Ammon's horn (tissue), 1 donor: ENCODE data around the gene PPP4R3A.
"Not testable (repeated sequence)": the region's sequence is repeated elsewhere in the genome, so short reads cannot be mapped to it uniquely, and the experiment has no call there.

Source experiments
- DNase-seq: peaks from one replicate; pipeline ENCODE4 v3.0.0-alpha.2; 2016; ENCODE audit warnings: low spot score

The PPP4R3A gene

DNA sequence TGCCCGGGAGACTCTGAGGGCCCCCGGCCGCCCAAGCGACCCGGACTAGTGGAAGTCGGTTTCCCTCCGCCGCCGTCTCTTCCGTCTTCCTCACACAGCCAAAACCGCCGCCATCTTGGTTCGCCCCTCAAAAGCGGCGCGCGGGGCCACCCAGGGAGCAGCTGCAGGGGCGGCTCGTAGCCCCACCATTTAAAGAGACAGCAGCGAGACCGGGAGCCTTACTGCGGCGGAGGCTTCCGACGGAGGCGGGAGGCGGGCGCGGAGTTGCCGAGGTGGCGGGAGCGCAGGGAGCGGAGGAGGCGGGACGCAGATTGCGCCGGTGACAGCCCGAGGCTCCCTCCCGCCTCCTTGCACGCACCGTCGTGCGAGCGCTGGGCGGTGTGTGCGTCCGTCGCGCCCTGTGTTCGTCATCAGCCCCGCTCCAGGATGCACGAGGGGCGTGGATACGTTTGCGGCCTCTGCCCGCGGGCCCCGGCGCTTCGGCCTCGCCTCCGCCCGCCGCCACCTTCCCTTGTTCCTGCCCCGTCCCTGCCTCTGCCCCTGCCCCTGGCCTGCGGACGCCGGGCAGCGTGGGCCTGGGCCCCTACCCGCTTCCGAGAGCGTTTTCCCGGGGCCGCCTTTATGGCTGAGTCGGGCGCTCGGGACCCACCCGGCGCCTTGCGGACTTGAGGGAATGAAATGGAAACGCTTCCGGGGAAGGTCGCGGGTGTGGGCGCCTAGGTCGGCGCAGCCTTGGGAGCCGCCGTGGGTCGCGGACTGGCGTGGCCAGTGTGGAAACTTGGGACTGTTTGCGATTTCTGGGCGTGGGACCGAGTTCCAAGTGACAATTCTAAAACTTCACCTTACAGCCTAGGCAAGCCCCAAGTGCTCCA lies at the start of gene PPP4R3A:
TSS of gene PPP4R3A (minus strand) at position 140 of the 872 bp plus-strand sequence. CDS start 663 bp downstream, outside the sequence.
- peak; percentile 98 for DNase-seq

DNA sequence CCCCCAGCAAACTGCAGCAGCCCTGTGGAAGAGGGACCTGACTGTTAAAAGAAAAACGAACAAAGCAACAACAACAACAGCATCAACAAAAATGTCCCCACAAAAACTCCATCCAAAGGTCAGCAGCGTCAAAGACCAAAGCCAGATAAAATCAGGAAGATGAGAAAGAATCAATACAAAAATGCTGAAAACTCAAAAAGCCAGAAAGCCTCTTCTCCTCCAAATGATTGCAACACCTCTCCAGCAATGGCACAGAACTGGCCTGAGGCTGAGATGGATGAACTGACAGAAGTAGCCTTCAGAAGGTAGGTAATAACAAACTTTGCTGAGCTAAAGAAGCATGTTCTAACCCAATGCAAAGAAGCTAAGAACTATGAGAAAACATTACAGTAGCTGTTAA lies 45.4 kb upstream of the PPP4R3A start:
- no peak for DNase-seq

DNA sequence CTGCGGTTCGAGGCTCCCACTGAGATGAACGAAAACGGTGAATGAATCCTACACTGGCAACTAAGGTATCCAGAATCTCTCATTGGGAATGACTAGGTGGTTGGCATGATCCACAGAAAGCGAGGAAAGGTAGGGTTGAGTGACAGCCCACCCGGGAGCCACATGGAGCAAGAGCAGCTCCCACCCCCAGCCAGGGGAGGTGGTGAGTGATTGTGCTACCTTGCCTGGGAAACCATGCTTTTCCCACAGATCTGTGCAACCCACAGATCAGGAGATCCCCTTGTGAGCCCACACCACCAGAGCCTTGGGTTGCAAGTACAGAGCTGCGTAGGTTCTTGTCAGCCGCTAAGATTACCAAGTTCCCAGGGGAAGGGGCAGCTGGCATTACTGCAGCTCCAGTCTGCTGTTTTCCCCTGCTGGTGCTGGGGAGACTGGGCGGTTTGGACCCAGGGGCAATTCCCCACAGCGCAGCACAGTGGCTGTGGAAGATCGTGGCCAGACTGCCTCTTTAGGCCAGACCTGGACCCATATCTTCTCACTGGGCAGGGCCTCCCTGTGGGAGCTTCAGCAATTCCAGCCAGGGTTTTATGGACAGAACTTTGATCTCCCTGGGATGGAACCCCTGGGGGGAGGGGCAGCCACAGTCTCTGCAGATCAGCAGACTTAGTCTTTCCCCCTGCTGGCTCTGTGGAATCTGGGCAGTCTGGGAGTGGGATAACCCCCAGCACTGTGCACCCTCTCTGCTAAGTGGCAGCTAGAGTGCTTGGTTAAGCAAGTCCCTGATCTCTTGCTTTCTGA lies 44.6 kb upstream of the PPP4R3A start:
- no peak for DNase-seq

DNA sequence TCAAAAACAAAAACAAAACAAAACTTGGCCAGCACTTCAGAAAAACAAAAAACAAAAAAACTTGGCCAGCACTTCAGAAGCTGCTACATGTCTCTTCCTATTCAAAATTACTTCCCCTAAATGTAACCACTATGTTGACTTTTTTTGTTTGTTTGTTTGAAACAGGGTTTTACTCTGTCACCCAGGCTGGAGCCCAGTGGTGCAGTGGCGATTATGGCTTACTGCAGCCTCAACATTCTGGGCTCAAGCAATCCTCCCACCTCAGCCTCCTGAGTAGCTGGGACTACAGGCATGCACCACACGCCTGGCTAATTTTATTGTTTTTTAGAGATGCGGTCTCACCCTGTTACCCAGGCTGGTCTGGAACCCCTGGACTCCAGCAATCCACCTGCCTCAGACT lies 38.0 kb upstream of the PPP4R3A start:
- no peak for DNase-seq

DNA sequence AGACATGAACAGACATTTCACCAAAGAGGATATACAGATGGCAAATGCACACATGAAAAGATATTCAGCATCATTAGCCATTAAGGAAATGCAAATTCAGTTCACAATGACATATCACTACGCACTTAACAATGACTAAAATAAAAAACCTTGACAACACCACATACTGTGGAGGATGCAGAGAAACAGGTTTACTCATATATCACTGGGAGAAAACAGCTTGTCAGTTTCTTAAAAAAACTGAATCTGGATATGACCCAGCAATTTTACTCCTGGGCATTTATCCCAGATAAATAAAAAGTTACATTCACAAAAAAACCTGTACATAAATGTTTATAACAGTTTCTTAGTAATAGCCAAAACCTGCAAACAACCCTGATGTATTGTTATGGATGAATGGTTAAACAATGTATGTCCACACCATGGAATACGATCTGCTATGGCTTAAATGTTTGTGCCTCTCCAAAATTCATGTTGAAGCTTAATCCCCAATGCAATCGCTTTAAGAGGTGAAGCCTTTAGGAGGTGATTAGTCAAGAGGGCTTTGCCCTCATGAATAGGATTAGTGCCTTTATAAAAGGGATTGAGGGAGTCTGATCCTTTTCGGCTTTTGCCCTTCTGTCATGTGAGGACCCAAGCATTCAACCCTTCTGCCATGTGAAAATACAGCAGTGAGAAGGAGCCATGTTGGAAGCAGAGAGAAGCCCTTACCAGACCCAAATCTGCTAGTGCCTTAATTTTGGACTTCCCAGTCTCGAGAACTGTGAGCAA lies 36.0 kb upstream of the PPP4R3A start:
- DNase-seq = no peak

DNA sequence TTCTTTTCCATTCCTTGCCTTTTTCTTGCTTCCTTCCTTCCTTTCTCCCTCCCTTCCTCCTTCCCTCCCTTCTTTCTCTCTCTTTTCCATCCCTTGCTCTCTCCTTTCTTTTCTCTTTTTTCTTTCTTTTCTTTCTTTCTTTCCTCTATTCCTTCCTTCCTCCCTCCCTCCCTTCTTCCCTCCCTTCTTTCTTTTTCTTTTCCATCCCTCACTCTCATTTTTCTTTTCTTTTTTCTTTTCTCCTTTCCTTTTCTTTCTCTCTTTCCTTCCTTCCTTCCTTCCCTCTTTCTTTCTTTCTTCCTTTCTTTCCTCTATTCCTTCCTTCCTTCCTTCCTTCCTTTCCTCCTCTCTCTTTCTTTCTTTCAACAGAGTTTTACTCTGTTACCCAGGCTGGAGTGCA lies 35.1 kb upstream of the PPP4R3A start:
- no peak for DNase-seq

DNA sequence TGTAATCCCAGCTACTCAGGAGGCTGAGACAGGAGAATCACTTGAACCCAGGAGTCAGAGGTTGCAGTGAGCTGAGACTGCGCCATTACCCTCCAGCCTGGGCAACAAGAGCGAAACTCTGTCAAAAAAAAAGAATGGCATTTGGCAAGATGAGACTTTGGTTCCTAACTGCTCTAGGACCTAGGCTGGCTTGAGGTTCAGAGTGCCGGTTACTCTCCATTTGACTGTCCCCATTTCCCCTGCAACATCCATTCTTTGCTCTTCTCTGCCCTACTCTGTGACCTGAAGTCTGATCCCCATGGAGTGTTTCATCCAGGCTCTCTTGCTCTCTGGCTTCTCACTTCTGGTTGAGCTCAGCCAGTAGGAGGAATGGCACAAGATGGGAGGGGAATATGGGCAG lies 26.2 kb upstream of the PPP4R3A start:
- DNase-seq = no peak

DNA sequence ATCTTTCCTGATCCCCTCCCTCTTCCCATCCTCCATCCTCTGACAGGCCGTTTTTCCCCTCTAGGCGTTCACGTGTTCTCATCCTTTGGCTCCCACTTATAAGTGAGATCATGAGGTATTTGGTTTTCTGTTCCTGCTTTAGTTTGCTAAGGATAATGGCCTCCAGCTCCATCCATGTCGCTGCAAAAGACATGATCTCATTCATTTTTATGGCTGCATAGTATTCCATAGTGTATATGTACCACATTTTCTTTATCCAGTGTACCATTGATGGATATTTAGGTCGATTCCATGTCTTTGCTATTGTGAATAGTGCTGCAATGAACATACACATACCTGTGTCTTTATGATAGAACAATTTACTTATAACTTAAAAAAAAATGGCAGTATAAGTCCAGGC lies 23.9 kb upstream of the PPP4R3A start:
- DNase-seq = not testable (repeated sequence)

DNA sequence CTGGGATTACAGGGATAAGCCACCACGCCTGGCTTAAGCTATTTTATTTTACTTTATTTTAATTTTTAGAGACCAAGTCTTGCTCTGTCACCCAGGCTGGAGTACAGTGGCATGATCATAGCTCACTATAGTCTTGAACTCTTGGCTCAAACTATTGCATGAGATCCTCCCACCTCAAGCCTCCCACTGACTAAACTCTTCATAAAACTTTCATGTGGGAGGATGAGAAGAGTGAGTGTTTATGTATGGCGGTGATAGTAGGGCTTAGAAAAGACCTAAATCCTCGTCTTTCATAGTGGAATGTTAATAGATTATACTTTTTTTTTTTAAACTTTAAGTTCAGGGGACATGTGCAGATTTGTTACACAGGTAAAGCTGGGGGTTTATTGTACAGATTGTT lies 23.5 kb upstream of the PPP4R3A start:
- no peak for DNase-seq

DNA sequence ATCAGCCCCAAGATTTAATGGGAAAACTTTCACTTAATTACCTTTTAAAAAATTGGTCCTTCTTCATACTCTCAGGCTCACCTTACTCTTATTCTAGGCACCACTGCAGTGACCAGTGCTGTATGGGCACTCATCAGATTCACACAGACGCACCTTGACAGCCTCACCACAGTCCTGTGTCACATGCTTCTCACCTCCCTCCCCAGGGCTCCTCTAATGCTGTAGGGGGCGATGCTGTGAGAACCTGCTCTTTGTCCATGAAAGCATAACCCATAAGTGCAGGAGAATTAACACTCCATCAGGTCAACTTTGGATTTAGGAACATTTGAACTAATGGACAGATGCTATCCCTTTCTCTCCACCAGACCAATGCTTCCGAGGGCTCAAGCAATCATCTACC lies 13.9 kb upstream of the PPP4R3A start:
- no peak for DNase-seq

DNA sequence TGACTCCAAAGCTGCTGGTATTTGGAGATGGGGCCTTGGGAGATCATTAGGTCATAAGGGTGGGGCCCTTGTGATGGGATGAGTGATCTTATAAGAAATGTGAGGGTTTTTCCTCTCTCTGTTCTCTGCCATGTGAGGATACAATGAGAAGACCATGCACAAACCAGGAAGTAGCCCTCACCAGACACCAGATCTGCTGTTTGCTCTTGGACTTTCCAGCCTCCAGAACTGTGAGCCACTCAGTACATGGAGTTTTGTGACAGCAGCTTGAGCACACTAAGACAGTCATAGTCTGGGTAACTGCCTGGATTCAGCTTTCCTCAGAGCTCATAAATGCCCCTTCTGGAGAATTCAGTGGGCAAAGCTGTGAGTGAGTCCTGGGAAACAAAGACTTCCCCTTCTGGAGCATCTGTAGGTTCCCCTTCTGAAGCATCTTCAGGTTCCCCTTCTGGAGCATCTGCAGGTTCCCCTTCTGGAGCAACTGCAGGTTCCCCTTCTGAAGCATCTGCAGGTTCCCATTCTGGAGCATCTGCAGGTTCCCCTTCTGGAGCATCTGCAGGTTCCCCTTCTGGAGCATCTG lies 11.0 kb upstream of the PPP4R3A start:
- DNase-seq = no peak

DNA sequence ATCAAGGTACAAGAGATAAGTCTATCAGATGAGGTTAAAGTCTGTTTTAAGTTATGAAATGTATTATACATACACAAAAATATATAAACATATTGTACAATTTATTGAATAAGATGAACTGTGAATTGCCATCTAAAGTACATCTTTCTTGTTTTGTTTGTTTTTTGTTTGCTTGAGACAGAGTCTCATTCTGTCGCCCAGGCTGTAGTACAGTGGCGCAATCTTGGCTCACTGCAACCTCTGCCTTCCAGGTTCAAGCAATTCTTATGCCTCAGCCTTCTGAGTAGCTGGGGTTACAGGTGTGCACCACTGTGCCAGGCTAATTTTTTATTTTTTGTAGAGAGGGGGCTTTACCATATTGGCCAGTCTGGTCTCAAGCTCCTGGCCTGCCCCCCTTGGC lies 10.0 kb upstream of the PPP4R3A start:
- DNase-seq = no peak

DNA sequence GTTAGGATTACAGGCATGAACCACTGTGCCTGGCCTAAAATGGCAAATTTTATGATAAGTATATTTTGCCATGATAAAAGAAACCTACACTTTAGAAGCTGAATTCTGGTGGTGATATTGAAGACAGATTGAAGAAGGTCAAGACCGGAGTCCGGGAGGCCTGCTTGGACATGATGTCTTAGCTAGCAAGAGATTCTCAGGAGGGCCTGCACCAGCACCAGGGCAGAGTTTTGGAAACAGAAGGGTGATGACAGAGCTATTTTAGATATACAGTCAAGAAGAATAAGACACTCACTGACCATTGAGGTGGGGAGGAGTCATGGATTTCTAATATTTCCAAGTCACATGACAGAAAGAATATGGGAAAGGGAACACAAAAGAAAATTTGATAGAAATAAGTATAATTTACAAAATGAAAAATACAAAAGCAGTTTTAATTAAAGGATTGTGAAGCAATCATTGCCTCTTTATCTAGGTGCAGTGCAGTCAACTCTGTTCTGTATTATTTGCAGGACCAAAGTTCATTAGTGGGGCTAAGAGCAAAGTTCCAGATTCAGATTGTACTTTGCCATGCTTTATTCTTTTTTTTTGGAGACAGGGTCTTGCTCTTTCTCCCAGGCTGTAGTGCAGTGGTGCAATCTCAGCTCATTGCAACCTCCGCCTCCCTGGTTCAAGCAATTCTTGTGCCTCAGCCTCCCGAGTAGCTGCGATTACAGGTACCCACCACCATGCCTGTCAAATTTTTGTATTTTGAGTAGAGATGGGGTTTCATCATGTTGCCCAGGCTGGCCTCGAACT lies 9.3 kb upstream of the PPP4R3A start:
- DNase-seq = no peak

DNA sequence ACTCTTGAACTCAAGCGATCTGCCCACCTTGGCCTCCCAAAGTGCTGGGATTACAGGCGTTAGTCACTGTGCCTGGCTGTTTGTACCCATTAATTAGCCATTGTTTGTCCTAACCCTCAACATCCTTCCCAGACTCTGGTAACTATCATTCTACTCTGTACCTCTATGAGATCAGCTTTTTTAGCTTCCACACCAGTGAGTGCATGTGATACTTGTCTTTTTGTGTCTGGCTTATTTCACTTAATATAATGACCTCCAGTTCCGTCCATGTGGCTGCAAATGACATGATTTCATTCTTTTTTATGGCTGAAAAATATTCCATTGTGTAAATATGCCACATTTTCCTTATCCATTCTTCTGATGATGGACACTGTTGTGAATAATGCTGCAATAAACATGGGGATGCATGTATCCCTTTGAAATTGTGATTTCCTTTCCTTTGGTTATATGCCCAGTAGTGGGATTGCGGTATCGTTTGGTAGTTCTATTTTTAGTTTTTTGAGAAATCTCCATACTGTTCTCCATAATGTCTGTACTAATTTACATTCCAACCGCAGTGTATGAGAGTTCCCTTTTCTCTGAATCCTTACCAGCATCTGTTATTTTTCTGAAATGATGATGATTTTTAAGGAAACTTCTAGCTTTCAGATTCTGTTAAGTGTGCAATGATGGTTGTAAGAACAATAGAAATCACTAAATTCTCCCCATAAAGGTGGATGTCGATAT lies 6.7 kb upstream of the PPP4R3A start:
- DNase-seq = no peak

DNA sequence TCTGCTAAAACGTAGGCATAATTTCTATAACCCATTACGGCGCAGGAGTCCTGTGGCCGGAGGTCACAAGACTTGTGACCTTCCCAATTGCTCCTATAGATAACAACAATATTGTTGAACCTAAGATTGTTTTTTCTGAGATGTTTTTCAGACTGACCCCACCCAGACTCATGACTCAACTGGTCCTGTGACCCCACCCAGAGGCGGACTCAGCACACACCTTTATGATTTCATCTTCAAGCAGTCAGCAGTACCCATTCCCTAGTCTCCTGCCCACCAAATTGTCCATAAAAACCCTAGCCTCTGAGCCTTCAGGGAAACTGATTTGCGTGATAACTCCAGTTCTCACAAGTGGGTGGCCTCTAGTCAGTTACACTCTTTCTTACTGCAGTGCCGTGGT lies 5.9 kb upstream of the PPP4R3A start:
- no peak for DNase-seq

DNA sequence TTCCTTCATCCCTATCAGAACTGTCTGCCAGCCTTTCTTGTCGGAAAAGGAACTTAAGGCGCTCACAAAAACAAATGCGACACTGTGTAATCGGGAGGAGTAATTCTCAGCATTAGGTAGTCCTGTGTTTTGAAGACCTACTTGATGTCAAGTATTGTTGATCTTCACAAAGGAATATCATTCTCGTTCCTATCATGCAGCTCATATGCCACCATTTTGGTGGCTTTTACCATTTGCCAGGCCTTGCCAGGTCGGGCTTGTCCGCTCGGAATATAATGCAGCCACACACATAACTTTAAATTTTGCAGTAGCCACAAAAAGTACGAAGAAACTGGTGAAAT lies 903 bp upstream of the PPP4R3A start:
- peak; percentile 7 for DNase-seq

DNA sequence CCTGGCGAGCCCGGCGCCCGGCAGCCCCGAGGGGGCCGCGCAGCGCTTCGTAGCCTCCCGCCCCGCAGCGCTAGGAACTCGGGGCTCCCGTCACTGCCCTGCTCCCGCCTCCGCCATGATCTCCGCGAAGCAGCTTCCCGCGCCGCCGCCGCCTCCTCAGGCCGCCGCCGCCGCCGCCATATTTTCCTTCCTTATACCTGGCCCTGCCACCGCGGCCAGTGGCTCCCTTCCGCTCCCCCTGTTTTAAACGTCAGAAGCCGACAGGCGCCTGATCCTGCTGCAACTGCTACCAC lies 286 bp downstream of the PPP4R3A start:
- no peak for DNase-seq

DNA sequence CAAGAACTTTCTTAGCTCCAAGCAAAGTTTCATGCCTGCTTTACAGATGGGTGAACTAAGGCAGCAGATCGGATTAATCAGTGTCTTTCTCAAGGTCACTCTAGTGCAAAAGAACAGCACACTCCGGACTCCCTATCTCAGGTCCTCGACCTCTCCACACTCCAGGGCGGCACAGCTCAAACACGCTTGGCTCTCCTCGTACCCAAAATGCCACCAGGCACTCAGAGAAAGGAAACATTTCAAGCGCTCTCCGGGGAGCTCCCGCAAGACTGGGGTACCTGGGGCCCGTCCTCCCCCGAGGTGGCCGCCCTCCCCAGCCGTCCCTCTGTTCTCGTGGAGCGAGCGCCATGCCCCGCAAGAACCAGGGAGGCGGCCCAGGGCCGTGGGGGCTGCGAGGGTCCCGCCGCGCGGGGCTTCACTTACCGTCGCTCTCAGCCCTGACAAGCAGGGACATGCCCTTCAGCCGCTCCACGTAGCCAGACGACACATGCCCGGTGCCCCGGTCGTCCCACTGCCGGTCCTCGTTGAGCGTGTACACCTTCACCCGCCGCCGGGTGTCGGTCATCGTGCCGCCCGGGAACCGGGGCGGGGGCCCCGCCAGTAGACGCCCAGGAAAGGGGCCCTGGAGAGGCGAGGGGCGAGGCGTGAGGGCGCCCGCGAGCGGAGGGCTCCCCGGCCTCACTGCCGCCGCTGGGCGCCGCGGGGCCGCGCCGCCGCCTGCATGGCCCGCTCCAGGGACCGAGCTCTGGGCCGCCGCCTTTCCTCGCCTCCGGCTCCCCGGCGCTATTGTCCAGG lies 830 bp downstream of the PPP4R3A start:
- peak; percentile 18 for DNase-seq

DNA sequence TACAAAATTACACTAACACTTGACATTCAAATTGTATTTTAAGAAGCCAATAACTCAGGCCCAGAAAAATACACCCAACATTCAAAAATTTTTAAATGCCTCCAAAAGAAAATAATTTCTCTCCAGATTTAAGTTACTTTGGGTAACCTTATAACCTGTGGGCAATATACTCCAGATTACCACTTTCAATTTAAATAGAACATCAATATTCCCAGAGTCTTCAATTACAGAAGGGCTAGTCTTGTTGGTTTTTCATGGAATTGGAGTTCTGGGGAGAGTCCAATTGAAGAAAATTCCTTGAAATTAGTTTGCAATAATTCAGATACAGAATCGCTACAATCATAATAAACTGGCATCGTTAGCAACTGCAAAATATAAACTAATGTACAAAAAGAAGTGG lies 2.0 kb downstream of the PPP4R3A start:
- DNase-seq = no peak

DNA sequence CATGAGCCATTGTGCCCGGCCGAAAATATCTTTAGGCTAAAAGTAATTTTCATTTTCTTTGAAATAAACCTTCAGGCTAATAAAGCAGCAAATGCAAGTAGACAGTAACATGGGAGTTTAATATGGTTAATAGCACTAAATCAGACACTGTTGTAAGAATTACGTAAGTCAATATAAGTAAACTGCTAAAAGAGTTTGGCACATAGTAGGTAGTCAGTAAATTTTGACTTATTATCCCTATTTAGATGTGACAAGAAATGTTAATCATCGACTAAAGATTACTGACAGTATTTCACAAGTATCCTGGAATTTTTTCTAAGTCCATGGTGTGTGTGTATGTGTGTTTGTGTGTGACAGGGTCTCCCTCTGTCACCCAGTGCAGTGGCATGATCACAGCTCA lies 3.9 kb downstream of the PPP4R3A start:
- DNase-seq = no peak
